Ishikawa (cell line): ENCODE measurements around the gene FMN2.

ENCODE experiments used
- CEBPB ChIP-seq: IDR thresholded peaks from 2 replicates; pipeline ENCODE4 v1.6.1; 2012
- CREB1 ChIP-seq: IDR thresholded peaks from 2 replicates; pipeline ENCODE4 v1.6.1; 2012; ENCODE audit warnings: low read depth
- EGR1 ChIP-seq: IDR thresholded peaks from 2 replicates; pipeline ENCODE4 v1.6.1; 2012
- EP300 ChIP-seq: IDR thresholded peaks from 2 replicates; pipeline ENCODE4 v1.6.1; 2012; ENCODE audit warnings: borderline replicate concordance
- FOXM1 ChIP-seq: IDR thresholded peaks from 2 replicates; pipeline ENCODE4 v1.6.1; 2012; ENCODE audit warnings: low read depth, borderline replicate concordance
- MAX ChIP-seq: IDR thresholded peaks from 2 replicates; pipeline ENCODE4 v1.6.1; 2012
- NFIC ChIP-seq: IDR thresholded peaks from 2 replicates; pipeline ENCODE4 v1.6.1; 2012
- RAD21 ChIP-seq: IDR thresholded peaks from 2 replicates; pipeline ENCODE4 v1.6.1; 2012; ENCODE audit warnings: low read depth
- REST ChIP-seq: IDR thresholded peaks from 2 replicates; pipeline ENCODE4 v1.6.1; 2012; ENCODE audit warnings: low read depth, mild to moderate bottlenecking
- TAF1 ChIP-seq: IDR thresholded peaks from 2 replicates; pipeline ENCODE4 v1.6.1; 2012; ENCODE audit warnings: low read depth, mild to moderate bottlenecking
- TCF12 ChIP-seq: IDR thresholded peaks from 2 replicates; pipeline ENCODE4 v1.6.1; 2012; ENCODE audit warnings: low read depth
- TEAD4 ChIP-seq: IDR thresholded peaks from 2 replicates; pipeline ENCODE4 v1.6.1; 2012
- USF1 ChIP-seq: IDR thresholded peaks from 2 replicates; pipeline ENCODE4 v1.6.1; 2012
- YY1 ChIP-seq: IDR thresholded peaks from 2 replicates; pipeline ENCODE4 v1.6.1; 2012; ENCODE audit warnings: low read depth
- ZBTB7A ChIP-seq: IDR thresholded peaks from 2 replicates; pipeline ENCODE4 v1.6.1; 2012; ENCODE audit warnings: low read depth

Gene FMN2

GRCh38 chr1:240415532-240415931 lies 323.8 kb downstream of the FMN2 start:
- TF ChIP-seq FOXM1 = no peak

GRCh38 chr1:240417317-240417716 lies 325.6 kb downstream of the FMN2 start:
- TF ChIP-seq CREB1 = no peak
- TF ChIP-seq NFIC = no peak
- TF ChIP-seq EP300 = no peak
- TF ChIP-seq ZBTB7A = no peak
- no peak for TF ChIP-seq EGR1
- no peak for TF ChIP-seq FOXM1
- no peak for TF ChIP-seq REST
- no peak for TF ChIP-seq MAX
- TF ChIP-seq RAD21 = no peak
- TF ChIP-seq YY1 = no peak
- no peak for TF ChIP-seq TEAD4
- no peak for TF ChIP-seq TAF1
- TF ChIP-seq TCF12 = no peak
- TF ChIP-seq USF1 = no peak
- TF ChIP-seq CEBPB = no peak

GRCh38 chr1:240420766-240421165 lies 329.1 kb downstream of the FMN2 start:
- TF ChIP-seq CREB1 = no peak
- no peak for TF ChIP-seq YY1
- TF ChIP-seq MAX = no peak
- no peak for TF ChIP-seq ZBTB7A
- no peak for TF ChIP-seq CEBPB
- no peak for TF ChIP-seq RAD21
- TF ChIP-seq TEAD4 = no peak
- no peak for TF ChIP-seq EGR1

GRCh38 chr1:240423246-240423924 lies 331.7 kb downstream of the FMN2 start:
- TF ChIP-seq FOXM1 (no peak), RAD21 (no peak), EP300 (no peak), USF1 (no peak), MAX (no peak), TEAD4 (no peak), EGR1 (no peak)

GRCh38 chr1:240424740-240425464 lies 333.2 kb downstream of the FMN2 start:
- no peak for TF ChIP-seq RAD21
- no peak for TF ChIP-seq EP300
- no peak for TF ChIP-seq CREB1
- no peak for TF ChIP-seq TCF12
- TF ChIP-seq REST = no peak
- no peak for TF ChIP-seq MAX
- TF ChIP-seq EGR1 = no peak
- TF ChIP-seq CEBPB = no peak
- no peak for TF ChIP-seq USF1
- no peak for TF ChIP-seq FOXM1
- TF ChIP-seq ZBTB7A = no peak
- TF ChIP-seq TEAD4 = no peak
- no peak for TF ChIP-seq TAF1
- TF ChIP-seq YY1 = no peak
- TF ChIP-seq NFIC = no peak
